B cell (primary cell): ENCODE results near the gene NDUFA8.

Experiments
- EZH2 ChIP-seq: IDR thresholded peaks from 2 replicates; pipeline ENCODE4 v1.6.1; 2012; ENCODE audit warnings: borderline replicate concordance, low read depth, mild to moderate bottlenecking, moderate library complexity, low read length; ENCODE audit not compliant: insufficient read depth, poor library complexity, severe bottlenecking
- TF ChIP-seq, protein P1 (sequence below): fragments of 200-600 bp; IDR thresholded peaks from one replicate; pipeline ENCODE4 v1.8.0; 2022; ENCODE audit warnings: antibody characterized with exemption, mild to moderate bottlenecking

DNA sequence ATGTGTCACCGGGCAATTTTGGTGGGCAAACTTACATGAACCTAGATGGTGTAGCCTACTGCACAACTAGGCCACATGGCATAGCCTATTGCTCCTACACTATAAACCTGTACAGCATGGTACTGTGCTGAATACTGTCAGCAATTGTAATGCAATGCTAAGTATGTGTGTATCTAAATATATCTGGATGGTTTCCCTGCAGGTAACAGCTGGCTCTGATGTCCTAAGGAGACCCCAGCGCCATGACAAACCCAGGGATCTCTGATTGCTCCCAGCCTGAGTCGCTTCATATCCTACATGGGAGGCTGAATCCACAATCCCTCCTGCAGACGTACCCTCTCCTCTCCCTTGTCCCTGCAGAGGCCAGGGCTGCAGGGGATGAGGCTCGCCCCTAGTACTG, 39.9 kb downstream of the NDUFA8 start:
- TF ChIP-seq EZH2: no peak
- TF ChIP-seq, protein P1, sequence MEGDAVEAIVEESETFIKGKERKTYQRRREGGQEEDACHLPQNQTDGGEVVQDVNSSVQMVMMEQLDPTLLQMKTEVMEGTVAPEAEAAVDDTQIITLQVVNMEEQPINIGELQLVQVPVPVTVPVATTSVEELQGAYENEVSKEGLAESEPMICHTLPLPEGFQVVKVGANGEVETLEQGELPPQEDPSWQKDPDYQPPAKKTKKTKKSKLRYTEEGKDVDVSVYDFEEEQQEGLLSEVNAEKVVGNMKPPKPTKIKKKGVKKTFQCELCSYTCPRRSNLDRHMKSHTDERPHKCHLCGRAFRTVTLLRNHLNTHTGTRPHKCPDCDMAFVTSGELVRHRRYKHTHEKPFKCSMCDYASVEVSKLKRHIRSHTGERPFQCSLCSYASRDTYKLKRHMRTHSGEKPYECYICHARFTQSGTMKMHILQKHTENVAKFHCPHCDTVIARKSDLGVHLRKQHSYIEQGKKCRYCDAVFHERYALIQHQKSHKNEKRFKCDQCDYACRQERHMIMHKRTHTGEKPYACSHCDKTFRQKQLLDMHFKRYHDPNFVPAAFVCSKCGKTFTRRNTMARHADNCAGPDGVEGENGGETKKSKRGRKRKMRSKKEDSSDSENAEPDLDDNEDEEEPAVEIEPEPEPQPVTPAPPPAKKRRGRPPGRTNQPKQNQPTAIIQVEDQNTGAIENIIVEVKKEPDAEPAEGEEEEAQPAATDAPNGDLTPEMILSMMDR: no peak
